ENCODE results near the gene COL5A1. TPM values are rescaled to one million over a fixed set of nuclear protein-coding genes. Genes with fewer than 3 reads are reported as not detected.

The COL5A1 gene
- total RNA-seq, 1 donor from 2014 or later, result 6.1 TPM

GRCh38 chr9:134695144-134695543 lies 53.5 kb downstream of the COL5A1 start:
- no peak overlapping the region for H3K4me3 Mint-ChIP-seq
- H2AFZ ChIP-seq (replicated peaks), result no peak overlapping the region
- peaks cover 5% of the 10 kb centered on the region for H3K4me1 ChIP-seq
- no peaks in the 10 kb centered on the region for H3K27me3 ChIP-seq
- H3F3A ChIP-seq (ENCODE audit: low read depth), result no peaks in the 10 kb centered on the region
- no peaks in the 10 kb centered on the region for H3K9me3 ChIP-seq (ENCODE audit: low read depth)
- no peak overlapping the region for H3K27ac Mint-ChIP-seq
- TF ChIP-seq EZH2 (IDR thresholded peaks at IDR 0.05), result no peak
- TF ChIP-seq CTCF (IDR thresholded peaks at IDR 0.05), result no peak
- TF ChIP-seq EZH2phosphoT487 (IDR thresholded peaks at IDR 0.05), result no peak
- H3K36me3 ChIP-seq, result no peaks in the 10 kb centered on the region
- no peak for DNase-seq (ENCODE audit: low spot score)
- no peaks in the 10 kb centered on the region for H3K36me3 Mint-ChIP-seq
- peaks cover 10% of the 10 kb centered on the region for H3K4me1 Mint-ChIP-seq
- peaks cover 12% of the 10 kb centered on the region for H3K27me3 Mint-ChIP-seq (ENCODE audit: insufficient read depth, low read depth)
- no peak overlapping the region for H3K9ac ChIP-seq
- H3K4me3 ChIP-seq, result no peak overlapping the region
- no peak overlapping the region for H3K4me2 ChIP-seq
- H3K79me2 ChIP-seq (ENCODE audit: low read depth), result no peaks in the 10 kb centered on the region
- peaks cover 12% of the 10 kb centered on the region for H4K20me1 ChIP-seq (ENCODE audit: low read depth)
- no peaks in the 10 kb centered on the region for H3K9me3 Mint-ChIP-seq
- no peak overlapping the region for H3K27ac ChIP-seq

GRCh38 chr9:134696433-134696832 lies 54.8 kb downstream of the COL5A1 start:
- peaks cover 12% of the 10 kb centered on the region for H3K27me3 Mint-ChIP-seq (ENCODE audit: insufficient read depth, low read depth)
- Histone ChIP-seq H3K79me2 (ENCODE audit: low read depth) (no peaks in the 10 kb centered on the region), H4K20me1 (ENCODE audit: low read depth) (peaks cover 12% of the 10 kb centered on the region)

GRCh38 chr9:134698111-134698510 lies 56.5 kb downstream of the COL5A1 start:
- Histone ChIP-seq H4K20me1 (ENCODE audit: low read depth) (peaks cover 12% of the 10 kb centered on the region), H3K4me3 (no peak overlapping the region), H3K27ac (no peak overlapping the region), H3F3A (ENCODE audit: low read depth) (no peaks in the 10 kb centered on the region), H3K4me1 (peaks cover 5% of the 10 kb centered on the region), H3K9me3 (ENCODE audit: low read depth) (no peaks in the 10 kb centered on the region), H2AFZ (replicated peaks) (no peak overlapping the region), H3K36me3 (no peaks in the 10 kb centered on the region), H3K4me2 (no peak overlapping the region), H3K79me2 (ENCODE audit: low read depth) (no peaks in the 10 kb centered on the region), H3K27me3 (no peaks in the 10 kb centered on the region), H3K9ac (no peak overlapping the region)
- no peaks in the 10 kb centered on the region for H3K9me3 Mint-ChIP-seq
- no peaks in the 10 kb centered on the region for H3K36me3 Mint-ChIP-seq
- H3K4me1 Mint-ChIP-seq, result peaks cover 7% of the 10 kb centered on the region
- no peak for DNase-seq (ENCODE audit: low spot score)
- peaks cover 12% of the 10 kb centered on the region for H3K27me3 Mint-ChIP-seq (ENCODE audit: insufficient read depth, low read depth)
- TF ChIP-seq EZH2 (IDR thresholded peaks at IDR 0.05) (no peak), EZH2phosphoT487 (IDR thresholded peaks at IDR 0.05) (no peak), CTCF (IDR thresholded peaks at IDR 0.05) (no peak)
- no peak overlapping the region for H3K4me3 Mint-ChIP-seq
- H3K27ac Mint-ChIP-seq, result no peak overlapping the region

More at GRCh38 chr9:134696433-134696832, 54.8 kb downstream of the COL5A1 start:
- no peak overlapping the region for H3K27ac ChIP-seq
- peaks cover 5% of the 10 kb centered on the region for H3K4me1 ChIP-seq
- H3K9me3 ChIP-seq (ENCODE audit: low read depth), result no peaks in the 10 kb centered on the region
- H3K4me2 ChIP-seq, result no peak overlapping the region
- no peaks in the 10 kb centered on the region for H3K27me3 ChIP-seq
- H3K4me3 Mint-ChIP-seq, result no peak overlapping the region
- TF ChIP-seq EZH2phosphoT487 (IDR thresholded peaks at IDR 0.05) (no peak), EZH2 (IDR thresholded peaks at IDR 0.05) (no peak), CTCF (IDR thresholded peaks at IDR 0.05) (no peak)
- no peak overlapping the region for H2AFZ ChIP-seq (replicated peaks)
- H3K27ac Mint-ChIP-seq, result no peak overlapping the region
- no peaks in the 10 kb centered on the region for H3F3A ChIP-seq (ENCODE audit: low read depth)
- no peaks in the 10 kb centered on the region for H3K36me3 Mint-ChIP-seq
- no peak for DNase-seq (ENCODE audit: low spot score)
- H3K9ac ChIP-seq, result no peak overlapping the region
- H3K36me3 ChIP-seq, result no peaks in the 10 kb centered on the region
- H3K4me1 Mint-ChIP-seq, result peaks cover 8% of the 10 kb centered on the region
- no peaks in the 10 kb centered on the region for H3K9me3 Mint-ChIP-seq
- no peak overlapping the region for H3K4me3 ChIP-seq
